22Rv1 (cell line): ENCODE measurements around the gene AKT1S1.
"Not testable (repeated sequence)": the region's sequence is repeated elsewhere in the genome, so short reads cannot be mapped to it uniquely, and the experiment has no call there.

Experiments used
- H3K27ac ChIP-seq: fragments of 450-650 bp; 2 replicates; pipeline ENCODE4 v1.5.1; 2017
- ZFX ChIP-seq: fragments of 450-650 bp; IDR thresholded peaks from 2 replicates; pipeline ENCODE4 v1.6.1; 2017; ENCODE audit warnings: antibody characterized with exemption, borderline replicate concordance
- TF ChIP-seq, protein P1 (sequence below): fragments of 450-650 bp; IDR thresholded peaks from 2 replicates; pipeline ENCODE4 v1.5.1; 2017; ENCODE audit warnings: mild to moderate bottlenecking

The AKT1S1 gene

GRCh38 chr19:49877020-49877878 lies at the start of gene AKT1S1, which contains the start of gene TBC1D17:
AKT1S1 (minus strand) TSS chr19:49877355; CDS start chr19:49873295, 4,060 bp downstream.
TBC1D17 (plus strand) TSS chr19:49877702; CDS start chr19:49877724, 22 bp downstream.
- TF ChIP-seq ZFX, result no peak
- TF ChIP-seq, protein P1, sequence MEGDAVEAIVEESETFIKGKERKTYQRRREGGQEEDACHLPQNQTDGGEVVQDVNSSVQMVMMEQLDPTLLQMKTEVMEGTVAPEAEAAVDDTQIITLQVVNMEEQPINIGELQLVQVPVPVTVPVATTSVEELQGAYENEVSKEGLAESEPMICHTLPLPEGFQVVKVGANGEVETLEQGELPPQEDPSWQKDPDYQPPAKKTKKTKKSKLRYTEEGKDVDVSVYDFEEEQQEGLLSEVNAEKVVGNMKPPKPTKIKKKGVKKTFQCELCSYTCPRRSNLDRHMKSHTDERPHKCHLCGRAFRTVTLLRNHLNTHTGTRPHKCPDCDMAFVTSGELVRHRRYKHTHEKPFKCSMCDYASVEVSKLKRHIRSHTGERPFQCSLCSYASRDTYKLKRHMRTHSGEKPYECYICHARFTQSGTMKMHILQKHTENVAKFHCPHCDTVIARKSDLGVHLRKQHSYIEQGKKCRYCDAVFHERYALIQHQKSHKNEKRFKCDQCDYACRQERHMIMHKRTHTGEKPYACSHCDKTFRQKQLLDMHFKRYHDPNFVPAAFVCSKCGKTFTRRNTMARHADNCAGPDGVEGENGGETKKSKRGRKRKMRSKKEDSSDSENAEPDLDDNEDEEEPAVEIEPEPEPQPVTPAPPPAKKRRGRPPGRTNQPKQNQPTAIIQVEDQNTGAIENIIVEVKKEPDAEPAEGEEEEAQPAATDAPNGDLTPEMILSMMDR, result no peak
- H3K27ac ChIP-seq, result peak within 1 kb of the TSS; percentile 97

DNA sequence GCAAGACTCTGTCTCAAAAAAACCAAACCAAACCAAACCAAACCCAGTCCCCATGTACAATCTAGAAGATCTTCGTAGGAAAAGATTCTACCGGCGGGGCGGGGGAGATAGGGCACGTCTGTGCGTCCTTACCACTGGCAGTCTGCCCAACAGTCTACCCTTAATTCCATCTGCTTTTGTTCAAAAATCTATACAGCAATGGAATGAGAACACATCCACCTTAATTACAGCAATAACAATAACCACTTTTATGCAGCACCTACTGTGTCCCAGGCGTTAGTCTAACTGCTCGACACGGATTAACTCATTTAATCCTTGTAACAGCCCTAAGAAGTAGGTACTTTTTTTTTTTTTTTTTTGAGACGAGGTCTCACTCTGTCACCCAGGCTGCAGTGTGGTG lies 49.4 kb upstream of the AKT1S1 start:
- TF ChIP-seq ZFX, result no peak
- TF ChIP-seq, protein P1, result no peak
- H3K27ac ChIP-seq, result no peak overlapping the region

GRCh38 chr19:49925486-49925885 lies 48.3 kb upstream of the AKT1S1 start:
- no peak overlapping the region for H3K27ac ChIP-seq
- TF ChIP-seq, protein P1, result no peak
- no peak for TF ChIP-seq ZFX

DNA sequence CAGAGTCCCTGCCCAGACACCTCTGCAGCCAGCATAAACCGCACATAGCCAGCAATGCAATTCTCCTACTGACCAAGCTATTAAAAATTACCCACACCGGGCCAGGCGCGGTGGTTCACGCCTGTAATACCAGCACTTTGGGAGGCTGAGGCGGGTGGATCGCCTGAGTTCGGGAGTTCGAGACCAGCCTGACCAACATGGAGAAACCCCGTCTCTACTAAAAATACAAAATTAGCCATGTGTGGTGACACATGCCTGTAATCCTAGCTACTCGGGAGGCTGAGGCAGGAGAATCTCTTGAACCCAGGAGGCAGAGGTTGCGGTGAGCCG lies 47.7 kb upstream of the AKT1S1 start:
- not testable (repeated sequence) for H3K27ac ChIP-seq

DNA sequence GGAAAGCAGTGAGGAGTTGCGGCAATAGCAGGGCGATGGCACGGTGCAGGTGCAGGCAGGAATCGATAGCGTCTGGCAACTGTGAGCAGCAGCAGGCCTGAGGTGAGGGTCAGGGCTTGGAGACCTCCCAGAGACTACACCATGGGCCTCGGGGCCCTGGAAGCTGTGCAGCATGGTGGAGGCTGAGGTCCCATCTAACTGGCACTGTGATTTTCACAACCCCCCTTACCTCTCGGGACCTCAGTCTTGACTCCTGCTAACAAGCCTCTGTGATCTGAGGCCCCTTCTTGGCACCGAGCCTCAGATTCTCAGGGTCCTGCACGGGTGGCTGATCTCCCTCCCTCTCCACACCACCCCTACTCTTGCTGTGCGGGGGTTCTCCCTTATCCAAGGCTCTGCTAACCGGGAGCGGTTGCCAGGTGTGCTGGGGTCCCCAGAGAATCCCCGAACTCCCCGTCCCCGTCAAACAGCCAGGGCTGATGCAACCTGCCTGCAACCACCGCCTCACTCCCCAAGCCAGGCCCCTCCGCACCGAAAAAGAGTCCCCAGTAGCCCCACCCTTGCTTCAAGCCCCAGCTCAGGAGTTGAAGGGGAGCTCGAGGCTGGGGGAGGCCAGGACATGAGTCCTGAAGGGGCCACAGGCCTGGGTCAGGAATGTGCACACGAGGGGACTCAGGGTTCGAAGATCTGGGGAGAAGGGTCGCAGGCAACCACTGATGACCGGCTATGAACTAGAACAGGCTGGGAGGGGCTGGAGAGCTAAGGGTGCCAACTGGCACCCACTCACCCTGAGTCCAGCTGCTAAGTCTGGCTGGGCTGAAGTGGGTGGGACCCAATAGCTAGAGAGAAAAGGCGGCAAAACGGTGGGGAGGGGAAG lies 47.1 kb upstream of the AKT1S1 start:
- H3K27ac ChIP-seq, result no peak overlapping the region
- TF ChIP-seq ZFX, result no peak
- TF ChIP-seq, protein P1, result no peak

DNA sequence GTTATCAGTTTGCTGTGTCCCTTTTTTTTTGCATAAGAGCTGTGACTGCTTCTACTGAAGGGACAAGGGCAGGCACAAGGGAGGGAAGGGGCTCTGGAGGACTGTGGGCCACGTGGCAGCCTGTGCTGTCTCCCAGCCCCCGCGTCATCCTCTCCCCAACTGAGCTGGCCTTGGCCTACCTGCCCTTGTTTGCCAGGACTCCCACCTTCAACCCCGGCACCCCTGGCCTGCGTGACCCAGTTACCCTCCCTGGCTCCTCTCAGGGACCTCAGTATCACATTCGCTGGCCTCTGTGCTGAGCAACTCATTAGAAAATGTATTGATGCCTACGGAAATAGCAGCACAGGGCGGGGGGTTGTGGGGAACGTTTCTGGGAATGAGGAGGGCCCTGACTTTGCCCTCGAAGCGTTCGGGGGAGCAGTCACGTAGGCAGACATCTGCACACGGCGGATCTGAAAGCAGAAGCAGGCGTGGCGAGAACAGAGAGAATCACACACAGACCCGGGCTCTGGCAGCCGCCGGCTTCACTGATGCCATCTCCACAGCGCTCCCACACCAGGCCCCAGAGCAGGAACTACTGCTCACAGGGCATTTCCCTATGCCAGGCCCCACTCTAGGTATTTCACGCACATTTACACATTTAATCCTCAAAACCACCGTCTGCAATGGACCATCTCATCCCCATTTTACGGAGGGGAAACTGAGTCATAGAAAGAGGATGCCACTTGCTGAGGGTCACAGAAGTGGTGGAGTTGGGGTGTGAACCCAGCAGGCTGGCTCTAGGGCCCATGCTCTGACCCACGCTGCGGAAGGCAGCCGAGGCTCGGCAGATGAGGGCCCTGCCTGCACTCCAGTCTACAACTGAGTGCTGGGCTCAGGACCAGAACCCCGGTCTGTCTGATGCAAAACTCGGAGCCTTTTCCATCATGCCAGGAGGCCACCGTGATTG lies 46.2 kb upstream of the AKT1S1 start:
- TF ChIP-seq, protein P1, result no peak
- TF ChIP-seq ZFX, result no peak
- no peak overlapping the region for H3K27ac ChIP-seq
